Activated CD4-positive, alpha-beta T cell treated with anti-CD3 and anti-CD28 coated beads for 4 hours (primary cell): Measurements from ENCODE around the gene ITGA8.
A peak's percentile ranks its signal among the peaks of the same experiment; 100 is the strongest.
"Not testable (repeated sequence)": the region's sequence is repeated elsewhere in the genome, so short reads cannot be mapped to it uniquely, and the experiment has no call there.

Experiments
- DNase-seq, 2 donors: peaks; one replicate each; pipeline ENCODE4 v3.0.0-alpha.2; 2020

Gene ITGA8

DNA sequence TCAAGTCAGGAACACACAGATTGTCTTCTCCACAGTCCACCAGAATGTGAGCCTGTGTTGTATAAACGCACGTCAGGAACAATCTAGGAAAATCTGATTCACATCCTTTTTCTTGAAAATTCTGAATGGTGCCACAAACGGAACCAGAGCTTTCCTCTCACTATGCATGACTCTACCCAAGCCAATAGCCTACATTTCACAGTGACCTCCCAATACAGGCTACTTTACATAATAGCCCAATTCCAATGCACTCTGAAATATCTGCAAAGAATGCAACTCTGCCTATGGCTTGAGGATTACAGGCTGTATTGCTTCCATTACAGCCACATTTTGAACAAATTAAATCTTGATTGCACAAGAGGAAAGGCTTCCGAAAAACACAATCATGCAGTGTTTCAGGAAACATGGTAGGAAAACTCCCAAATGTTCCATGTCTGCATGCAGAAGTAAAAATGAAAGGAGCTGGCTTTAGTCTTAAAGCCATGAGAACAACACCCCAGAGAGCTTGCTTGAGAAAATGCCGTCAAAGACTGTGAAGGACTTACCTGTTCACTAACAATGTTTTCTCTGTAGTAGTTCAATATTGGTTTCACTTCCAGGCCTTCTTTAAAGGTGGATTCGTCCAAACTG lies 113.9 kb downstream of the ITGA8 start:
- DNase-seq, result no peak

DNA sequence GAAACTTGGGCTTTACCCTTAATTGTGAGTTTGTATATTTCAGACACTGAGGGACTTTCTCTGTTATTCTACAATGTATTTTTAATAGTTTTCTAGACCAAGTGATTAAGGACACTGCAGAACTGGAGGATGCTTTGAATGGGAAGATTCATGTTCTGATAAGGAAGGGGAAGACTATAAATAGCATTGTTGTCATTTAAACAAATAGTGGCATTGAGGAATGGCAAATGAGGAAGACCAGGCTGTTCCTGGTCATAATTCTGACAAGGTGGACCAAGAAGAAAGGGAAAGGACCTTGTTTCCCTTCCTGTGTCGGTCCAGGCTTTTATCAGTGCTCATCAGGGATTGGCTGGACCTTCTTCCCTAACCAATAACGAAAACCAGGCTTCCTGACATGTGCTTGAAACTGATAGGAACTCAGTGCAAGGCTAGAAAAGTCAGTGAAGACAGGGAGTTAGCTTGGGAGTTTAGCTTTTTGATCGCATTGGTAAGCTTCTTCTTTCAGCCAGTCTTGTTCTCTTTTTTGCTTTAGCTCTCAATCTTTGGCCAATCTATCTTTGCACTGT lies 116.2 kb downstream of the ITGA8 start:
- DNase-seq, result no peak

DNA sequence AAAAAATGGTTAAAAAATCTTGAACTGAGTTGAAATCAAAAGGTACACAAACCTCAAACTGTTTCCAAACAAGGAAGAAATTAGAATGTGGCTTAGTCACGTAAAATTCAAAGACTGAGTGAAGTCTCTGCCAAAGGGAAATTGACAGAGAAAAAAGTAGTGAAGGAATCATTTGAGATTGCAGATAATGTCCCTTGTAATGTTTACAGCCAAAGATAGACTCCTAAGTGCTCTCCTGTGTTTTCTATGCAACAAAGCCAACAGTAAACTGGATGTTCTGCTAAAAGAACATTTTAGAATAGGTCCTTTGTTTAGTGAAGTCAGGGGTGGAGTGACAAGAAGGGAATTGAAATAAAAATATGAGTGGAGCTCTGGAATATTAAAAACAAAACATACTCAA lies 117.9 kb downstream of the ITGA8 start:
- DNase-seq, result no peak

DNA sequence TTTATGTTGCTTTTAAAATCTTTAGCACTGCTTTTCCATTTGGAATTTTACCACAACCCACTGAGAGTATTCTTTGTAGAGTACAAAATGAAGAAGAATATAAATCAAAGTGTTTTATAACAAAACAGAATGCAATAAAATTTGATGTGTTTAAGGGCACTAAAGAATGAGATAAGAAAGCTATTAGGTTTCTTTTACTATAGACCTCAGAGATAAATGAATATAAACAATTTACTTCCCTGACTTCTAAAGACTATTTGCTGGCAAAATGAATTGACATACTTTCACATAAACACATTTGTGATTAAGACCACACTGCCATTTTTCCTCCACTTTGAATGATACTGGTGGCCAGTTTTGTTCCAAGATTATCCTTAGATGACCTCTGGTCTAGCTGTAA lies 124.5 kb downstream of the ITGA8 start:
- DNase-seq, result no peak

DNA sequence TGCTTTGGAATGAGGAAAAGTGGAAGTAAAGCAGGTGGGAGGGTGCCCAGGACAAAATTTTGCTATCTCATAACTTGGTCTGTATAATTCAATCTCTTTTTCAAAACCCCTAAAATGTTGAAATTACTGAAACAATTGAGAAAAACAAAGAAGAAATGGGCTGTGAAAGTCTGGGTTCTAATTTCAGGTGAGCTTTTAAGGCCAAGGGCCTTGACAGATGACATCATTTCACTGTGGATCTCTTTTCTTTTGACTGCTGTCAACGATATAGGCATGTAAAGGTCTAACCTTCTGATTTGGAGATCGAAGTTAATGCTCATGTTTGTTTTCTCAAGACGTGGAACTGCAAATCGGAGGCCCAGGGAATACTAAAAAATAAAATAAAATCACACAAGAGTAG lies 127.8 kb downstream of the ITGA8 start:
- DNase-seq, result no peak

DNA sequence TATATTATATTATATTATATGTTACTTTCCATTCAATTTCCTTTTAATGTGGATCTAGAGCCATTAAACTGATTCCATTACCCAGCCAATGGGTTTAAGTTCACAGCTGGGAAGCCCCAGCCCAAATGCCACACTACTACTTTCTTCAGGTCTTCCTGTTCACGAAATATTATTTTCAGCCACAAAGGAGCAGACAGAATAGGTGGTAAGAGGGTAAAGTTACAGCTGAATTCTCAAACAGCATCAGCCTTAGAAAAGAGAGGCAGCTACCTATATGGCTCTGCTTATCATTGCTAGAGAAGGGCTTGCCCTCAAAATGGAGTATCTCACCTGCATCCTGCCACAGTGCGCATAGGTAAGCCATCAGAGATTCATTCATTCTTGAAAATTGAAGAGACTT lies 128.3 kb downstream of the ITGA8 start:
- DNase-seq, result no peak

DNA sequence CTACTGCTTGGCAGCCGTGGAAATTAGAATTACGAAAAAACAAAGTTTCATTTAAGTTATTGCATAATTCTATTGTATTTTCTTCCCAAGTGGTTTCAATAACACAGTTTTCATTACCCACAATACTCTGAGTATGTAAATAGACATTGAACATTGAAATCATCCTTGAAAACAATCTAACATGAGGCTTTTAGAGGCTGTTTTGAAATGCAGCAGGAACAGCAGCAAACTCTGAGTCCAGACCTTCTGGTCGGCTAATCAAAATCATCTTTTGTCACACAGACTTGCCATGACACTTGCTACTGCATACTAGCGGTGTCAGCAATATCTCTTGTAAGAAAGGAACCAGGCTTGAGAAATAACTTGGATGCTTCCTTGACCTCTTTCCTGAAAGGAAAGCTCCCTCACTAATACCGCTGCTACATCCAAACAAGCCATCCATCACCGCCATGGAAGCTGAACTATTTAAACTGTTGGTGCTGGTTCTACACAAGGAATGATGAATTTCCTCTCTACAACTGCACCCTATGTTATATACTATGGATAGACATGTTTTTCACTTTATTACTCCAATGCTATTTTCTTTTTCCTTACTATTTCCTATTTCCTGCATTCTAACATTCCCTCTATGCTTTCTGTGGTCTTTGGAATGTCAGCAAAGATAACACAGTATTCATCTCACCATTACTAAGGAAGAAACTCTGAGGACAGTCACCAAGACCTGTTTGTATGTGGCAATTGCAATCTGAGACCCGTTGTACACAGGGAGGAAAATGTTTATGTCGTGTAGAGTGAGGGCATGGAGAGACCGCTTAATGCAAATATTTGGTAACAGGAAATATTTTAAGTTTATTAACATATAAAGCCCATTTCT lies 130.8 kb downstream of the ITGA8 start:
- no peak for DNase-seq

DNA sequence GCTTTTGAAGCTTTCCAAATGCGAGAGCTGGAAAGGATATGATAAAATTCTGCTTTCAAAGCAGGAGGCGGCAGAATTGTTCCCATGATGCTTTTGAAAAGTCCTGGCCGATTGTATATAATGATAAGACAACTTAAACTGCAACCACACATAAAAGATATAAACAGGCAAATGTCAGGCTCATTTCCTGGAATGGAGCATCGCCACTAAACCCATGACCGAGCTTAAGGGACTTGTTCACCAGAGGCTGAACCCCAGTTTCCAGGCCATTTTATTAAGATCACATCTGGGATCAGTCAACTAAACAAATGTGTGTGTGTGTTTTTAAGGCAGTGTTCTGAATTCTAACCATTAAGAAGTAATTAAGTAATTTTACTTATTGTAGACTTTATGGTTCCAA lies 131.6 kb downstream of the ITGA8 start:
- no peak for DNase-seq

DNA sequence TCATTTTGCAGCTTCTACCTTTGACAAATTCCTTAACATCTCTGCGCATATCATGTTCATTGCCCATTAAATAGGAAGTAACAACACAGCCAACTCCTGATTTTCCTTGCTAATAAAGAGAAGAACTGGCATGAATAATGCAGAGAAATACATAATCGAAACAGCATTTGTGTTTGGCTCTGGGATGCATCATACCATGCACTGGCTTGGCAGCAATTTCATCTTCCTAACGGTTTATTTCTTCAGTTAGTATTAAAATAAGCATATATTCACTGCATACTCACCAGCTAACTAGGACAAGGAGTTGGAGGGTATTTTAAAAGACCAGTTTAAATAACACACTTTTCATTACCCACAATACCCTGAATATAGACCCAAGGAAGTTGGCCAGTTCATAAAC lies 132.5 kb downstream of the ITGA8 start:
- no peak for DNase-seq

DNA sequence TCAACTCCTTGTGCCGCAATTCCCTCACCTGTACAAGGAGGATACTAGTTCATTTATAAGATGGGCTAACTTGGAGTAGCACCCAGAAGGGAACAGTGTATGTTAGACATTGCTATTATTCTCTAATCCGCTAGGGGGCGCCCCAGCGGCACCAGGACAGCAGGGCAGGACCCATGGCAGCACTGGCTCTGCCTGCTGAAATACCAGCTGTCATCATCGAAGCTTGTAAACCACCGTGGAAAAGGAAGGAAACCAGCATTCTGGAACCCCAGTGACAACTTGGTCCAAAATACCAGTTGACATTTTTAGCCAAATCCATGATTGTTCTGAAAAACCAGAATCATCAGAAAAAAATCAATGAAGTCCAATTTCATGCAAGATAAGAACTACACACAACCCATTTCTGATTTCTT lies 134.4 kb downstream of the ITGA8 start:
- DNase-seq, result peak in 1 of 2 donors; percentile 4

DNA sequence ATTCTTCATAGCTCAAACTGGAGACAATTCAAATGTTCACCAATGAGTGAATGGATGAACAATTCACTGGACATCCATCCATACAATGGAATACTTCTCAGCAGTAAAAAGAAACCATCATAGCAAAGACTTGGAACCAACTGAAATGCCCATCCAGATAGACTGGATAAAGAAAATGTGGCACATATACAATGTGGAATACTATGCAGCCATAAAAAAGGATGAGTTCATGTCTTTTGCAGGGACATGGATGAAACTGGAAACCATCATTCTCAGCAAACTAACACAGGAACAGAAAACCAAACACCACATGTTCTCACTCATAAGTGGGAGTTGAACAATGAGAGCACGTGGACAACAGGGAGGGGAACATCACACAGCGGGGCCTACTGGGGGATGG lies 136.8 kb downstream of the ITGA8 start:
- not testable (repeated sequence) for DNase-seq

DNA sequence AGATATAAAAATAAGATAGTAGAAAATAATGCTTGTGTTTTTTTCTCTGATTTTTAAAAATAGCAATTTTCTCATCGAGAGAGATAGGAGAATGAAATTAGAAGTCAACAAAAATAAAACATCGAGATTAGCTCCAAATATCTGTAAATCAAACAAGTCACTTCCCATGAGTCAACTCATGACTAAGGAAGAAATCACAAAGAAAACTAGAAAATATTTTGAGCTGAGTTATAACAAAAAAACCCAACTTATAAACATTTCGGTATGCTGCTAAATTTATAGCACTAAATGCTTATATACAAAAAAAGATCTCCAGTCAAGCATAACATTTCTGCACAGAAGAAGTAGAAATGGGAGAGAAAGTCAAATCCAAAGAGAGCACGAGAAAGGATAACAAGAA lies 140.1 kb downstream of the ITGA8 start:
- DNase-seq, result no peak

DNA sequence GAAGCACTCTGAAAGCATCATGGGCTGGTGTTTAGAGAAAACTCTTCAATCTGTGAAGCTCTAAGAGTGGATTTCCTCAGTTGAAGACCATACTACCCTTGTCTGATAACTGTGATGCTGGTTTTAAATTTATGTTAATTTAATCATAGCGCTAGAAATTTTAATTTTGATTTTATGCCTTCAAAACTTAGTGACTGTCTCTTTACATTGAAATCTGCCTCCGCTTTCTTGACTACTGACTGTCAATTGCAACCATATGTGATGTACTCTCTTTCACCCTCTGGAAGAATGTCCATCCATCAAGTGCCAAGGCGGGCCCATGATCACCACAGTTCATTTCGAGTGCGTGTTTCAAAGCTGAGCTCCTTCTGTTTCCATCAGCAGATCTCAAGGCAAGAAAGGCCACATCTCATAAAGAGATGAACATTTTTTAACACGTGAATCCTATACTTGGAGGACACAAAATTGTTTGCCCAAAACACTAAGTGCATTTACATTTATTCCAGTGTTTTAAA lies 147.1 kb downstream of the ITGA8 start:
- no peak for DNase-seq

DNA sequence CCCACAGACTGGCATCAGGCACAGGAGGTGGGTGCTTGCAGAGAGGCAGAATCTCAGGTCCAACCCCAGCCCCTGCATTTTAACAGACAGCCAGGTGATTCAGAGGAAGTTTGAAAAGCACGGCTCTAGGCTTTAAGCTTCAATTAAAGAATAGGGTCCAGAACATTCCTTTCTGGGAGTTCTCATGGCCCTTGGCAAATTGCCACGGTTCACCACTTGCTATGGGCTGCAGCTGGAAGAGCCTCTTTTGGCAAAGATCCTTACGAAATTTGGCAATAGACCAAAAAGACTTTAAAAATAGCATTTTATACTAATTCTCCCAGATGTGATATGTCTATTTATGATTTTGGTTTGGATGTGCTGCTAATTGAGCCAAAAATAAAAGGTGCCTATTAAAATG lies 148.1 kb downstream of the ITGA8 start:
- no peak for DNase-seq

DNA sequence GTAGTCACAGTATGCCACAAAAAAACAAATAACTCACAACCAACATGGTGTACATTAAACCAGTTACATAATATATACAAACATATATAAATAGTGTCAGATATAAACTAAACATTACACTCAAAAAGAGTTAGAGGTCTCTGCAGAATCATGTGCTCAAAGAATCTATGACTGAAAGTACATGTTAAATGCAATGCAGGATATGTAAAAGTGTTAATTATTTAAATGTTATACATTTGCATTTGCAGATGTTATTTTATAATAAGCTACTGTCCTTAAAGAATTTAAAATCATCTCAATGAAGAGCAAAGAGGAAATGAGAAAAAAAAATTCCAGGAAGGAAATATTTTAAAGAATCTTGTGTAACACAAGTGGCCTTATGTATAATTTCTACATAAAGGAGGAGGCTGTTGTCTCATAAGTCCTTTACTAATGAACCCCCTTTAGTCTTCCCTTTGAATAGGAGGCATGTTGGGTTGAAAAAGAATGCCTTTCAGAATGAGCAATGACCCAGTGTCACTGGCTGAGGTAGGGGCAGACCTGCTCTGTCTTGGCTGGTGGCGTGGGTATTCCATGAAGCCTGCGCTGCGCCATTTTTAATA lies 148.9 kb downstream of the ITGA8 start:
- no peak for DNase-seq

DNA sequence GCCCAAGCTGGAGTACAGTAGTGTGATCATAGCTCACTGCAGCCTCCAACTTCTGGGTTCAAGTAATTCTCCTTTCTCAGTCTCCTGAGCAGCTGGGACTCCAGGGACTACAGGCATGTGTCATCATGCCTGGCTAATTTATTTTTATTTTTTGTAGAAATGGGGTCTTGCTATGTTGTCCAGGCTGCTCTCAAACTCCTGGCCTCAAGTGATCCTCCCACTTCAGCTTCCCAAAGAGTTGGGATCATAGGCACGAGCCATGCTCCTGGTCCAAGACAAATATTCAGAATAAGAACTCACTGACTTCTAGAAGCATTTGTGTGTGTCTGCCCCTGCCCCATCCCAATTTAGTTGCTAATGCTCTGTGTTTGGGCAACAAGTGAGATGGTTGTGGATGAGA lies 151.8 kb downstream of the ITGA8 start:
- DNase-seq, result no peak

DNA sequence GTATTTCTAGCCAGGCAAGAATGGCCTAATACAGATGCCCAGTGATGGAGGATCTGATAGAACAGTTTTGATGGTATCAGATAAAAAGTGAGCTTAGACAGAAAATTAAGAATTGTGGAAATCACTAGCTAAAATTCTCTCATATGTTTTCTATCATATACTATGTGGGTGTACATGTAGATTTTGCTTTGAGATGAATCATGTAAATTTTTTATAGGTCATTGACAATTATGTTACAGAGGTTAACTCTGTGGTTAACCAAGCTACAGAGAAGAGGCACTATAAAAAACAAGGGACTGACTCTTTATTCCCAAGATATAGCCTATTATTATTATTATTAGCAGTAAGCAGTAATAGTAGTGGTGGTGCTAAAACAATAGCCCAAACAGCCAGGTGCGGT lies 156.5 kb downstream of the ITGA8 start:
- DNase-seq, result no peak

DNA sequence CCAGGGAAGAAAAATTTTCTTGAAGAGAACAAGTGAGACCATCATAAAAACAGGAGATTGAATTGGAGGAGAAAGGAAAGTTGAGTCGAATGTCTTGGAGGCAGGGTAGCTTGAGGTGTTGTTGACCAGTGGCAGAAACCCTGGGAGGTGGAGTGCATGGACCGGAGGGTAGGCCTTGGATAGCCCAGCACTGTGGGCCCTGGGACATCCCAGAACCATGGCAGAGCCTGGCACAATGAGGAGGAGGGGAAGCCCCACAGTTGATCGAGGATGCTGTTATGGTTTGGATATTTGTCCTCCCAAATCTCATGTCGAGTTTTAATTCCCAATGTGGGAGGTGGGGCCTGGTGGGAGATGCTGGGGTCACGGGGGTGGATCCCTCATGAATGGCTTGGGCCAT lies 157.1 kb downstream of the ITGA8 start:
- no peak for DNase-seq

DNA sequence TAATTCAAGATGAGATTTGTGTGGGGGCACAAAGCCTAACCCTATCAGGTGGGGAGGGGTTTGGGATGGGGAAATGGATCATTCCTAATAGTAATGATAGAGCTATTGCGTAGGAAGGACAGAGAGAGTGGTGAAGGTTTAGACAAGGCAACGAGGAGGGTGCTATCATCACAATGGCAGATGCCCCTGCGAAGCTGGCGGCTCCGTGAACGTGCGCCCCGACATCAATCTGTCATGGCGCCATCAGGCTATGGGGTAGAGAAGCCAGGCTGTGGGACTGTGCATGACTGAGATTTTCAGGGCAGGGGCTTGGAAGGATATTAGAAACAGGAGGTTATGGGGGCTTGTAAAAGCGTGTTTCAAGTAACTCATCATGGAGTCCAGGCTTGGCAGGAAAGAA lies 157.6 kb downstream of the ITGA8 start:
- DNase-seq, result no peak

DNA sequence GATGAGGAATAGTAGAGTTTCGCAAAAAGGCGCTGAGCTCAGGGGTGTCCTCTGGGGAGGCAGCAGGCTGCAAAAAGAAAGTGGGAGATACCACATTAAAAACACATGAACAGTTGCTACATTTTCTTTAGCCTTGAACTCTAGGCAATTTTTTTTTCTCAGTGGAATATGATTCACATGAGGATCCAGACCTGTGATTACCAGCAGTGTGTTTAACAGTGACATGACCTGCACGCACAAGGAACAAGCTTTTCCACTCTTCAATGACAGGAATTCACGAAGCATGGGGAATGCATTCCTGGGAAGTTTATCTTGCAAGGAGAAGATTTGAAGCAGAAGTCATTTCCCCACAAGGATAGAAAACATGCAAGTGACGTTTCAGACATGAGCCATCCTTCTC lies 161.6 kb downstream of the ITGA8 start:
- no peak for DNase-seq

DNA sequence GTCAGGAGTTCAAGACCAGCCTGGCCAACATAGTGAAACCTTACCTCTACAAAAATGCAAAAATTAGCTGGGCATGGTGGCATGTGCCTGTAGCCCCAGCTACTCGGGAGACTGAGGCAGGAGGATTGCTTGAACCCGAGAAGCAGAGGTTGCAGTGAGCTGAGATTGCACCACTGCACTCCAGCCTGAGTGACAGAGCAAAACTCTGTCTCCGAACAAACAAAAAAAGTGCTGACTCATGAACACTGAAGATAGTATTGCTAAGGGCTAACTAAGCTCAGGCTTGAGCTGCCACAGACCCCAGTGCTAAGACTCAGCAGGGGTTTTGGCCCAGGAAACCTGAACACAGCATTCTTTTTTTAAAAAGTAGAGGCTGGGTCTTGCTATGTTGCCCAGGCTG lies 162.6 kb downstream of the ITGA8 start:
- not testable (repeated sequence) for DNase-seq

DNA sequence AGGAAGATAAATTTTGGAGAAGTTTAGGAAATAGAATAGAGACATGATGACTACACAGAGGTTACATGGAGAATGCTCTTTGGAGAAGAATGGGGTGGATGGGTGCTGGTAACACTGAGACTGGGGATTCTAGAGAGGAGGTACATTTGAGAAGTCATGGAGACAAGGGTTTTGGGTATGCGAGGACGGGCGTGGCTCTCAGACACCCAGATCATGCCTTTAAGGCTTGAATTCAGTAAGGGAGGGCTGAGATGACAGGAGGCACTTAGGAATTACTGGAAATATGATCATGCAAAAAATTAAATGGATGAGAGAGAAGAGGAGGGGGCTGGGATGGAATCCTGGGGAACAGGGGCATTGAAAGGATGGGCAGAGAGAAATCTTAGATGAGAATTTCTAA lies 168.8 kb downstream of the ITGA8 start:
- DNase-seq, result no peak

DNA sequence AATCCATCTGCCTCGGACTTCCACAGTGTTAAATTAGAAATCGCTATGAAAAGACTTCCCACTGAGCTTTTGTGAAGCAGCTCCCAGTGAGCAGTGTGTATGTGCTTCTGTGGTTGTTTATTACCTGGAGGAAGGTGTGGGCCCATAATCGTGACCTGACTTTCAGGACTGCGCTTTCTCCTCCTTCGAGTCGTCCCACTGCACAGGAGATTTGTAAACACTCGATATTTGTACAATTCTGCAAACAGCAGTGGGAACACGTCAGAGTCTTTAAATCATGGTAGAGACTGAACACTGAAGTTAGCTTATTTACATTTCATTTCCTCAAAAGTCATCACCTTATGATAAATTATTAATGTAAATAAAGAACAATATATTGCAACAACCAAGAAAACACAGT lies 171.4 kb downstream of the ITGA8 start:
- DNase-seq, result no peak

DNA sequence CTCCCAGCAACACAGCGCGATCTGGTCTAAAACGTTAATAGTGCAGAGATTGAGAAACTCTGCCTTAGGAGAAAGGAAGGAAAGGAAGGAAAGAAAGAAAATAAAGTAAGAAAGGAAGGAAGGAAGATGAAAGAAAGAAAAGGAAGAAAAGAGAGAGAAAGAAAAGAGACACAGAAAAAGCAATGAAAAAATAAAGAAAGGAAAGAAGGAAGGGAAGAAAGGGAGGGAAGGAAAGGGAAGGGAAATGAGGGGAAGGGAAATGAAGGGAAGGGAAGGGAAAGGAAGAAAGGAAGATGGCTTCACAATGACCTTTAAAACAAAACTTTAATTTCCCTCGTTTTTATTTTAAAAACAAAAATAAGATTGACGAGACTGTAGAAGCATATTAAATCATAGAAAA lies 173.1 kb downstream of the ITGA8 start:
- no peak for DNase-seq
